NOMO-1 treated with dmso at 0.1 percent for 144 hours (cell line): Measurements from ENCODE around the gene TINCR.

Source experiments
- DNase-seq: peaks from one replicate; lab custom pipeline; 2025; ENCODE audit not compliant: unreplicated experiment; lab: John Stamatoyannopoulos, UW

The TINCR gene

DNA sequence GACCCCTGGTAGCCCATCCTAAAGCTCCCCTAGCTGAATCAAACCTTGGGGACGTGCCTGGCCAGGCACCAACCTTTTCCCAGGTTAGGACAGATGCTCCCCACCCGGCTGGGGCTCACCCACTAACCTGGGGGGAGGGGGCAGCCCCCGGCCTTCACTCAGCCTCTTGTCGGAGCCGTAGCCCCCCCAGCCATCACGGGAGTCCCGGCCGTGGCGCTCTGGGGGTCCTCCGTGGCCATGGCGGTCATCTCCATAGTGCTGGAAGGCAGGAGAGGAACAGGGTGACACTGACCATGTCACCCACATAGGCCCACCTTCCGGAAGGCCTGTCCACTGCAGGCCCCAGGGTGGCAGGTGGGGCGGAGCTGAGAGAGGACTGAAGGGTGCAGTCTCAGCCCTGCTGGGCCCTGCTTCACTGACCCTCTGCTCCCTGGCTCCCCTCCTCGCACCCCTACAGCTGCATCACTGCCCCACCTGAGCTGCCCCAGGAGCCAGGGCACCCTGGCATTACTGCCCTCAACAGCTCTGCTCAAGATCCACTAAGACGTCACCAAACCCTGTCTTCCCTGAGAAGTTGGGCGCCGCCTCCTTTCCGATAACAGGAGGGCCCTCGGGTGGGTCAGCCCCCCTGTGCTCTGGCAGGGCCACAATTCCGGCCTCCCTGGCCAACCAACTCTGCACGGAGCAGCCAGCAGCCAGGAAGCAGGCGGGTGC is 22.6 kb upstream of the TINCR start:
- no peak for DNase-seq

DNA sequence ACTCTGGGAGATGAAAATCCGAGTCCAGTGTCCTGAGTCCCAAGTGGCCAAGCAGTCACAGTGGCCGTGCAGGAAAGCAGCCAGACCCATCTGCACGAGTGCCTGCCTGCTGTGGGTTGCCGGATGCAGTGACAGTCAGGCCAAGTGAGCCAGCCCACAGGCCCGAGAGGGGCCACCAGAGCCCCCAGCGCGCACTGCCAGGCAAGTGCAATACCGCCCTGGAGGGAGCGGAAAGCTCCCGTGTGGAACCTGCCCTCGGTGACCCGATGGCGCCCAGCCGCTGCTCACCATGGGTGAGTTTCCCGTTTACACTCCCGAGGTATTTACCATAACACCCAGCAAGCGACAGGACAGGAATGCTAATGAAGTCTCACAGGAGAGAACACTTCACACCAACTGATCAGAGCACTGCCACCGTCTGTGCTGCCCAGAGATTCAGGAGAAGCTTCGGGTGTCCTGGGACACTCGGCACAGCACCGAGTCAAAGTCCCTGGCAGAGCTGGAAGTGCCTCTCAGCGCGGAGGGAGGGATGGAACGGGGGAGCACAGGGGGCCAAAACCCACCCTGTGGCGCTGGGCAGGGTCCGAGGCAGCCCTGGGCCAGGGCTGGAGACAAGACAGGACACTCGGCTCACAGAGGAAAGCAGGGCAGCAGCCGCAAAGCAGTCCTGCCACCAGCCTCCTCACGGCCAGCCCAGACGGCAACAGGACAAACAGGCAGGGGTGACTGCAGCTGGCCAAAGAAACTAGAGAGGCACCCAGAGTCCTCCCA is 21.3 kb upstream of the TINCR start:
- DNase-seq = no peak

DNA sequence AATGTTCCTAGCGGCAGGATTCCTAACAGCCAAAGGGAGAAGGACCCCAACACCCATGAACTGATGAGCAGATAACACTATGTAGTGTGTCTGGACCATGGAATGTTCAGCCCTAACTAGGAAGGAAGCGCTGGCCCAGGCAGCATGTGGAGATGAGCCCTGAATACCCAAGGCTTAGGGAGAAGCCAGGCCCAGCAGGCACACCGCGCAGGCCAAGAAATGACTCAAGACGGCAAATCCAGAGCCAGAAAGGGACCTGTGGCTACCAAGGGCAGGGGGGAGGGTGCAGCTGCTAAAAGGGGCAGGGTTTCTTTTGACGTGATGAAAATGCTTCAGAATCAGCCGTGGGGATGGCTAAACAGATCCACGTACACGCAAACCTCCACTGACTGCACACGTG is 20.7 kb upstream of the TINCR start:
- DNase-seq = no peak

DNA sequence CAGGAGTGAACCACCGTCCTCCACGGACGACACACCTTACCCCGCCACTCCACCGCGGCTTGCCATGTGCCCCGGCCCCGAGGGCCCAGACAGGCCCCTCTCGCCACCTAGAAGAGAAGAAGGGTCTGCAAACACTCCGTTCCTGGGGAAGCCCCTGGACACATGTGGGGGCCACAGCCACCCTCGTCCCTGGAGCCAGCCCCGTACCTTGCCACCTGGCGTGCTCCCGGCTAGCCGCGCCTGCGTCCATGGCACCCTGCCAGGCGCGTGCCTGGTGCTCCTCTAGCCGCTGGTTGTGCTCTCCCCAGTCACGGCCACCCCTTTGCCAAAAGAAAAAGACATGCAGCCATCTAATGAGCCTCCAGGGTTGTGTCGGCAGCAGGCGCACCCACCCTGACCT is 19.9 kb upstream of the TINCR start:
- no peak for DNase-seq

DNA sequence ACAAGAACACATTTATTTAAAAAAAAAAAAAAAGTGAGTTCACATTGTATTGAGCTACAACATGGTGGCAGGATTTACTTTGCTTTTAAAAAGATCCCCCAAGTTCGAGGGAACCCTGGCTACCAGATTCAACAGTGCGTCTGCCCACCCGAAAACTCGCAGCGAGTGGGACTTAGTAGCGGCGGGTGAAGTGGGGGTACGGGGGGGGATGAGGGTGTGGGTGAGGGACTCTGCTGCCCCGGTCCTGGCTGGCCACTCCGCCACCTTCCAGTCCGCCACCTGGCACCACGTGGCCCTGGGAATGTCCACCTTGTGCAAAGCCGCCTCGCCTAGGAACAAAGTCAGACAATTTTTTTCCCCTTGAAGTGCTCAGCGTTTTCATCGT is 19.3 kb upstream of the TINCR start:
- DNase-seq = no peak

DNA sequence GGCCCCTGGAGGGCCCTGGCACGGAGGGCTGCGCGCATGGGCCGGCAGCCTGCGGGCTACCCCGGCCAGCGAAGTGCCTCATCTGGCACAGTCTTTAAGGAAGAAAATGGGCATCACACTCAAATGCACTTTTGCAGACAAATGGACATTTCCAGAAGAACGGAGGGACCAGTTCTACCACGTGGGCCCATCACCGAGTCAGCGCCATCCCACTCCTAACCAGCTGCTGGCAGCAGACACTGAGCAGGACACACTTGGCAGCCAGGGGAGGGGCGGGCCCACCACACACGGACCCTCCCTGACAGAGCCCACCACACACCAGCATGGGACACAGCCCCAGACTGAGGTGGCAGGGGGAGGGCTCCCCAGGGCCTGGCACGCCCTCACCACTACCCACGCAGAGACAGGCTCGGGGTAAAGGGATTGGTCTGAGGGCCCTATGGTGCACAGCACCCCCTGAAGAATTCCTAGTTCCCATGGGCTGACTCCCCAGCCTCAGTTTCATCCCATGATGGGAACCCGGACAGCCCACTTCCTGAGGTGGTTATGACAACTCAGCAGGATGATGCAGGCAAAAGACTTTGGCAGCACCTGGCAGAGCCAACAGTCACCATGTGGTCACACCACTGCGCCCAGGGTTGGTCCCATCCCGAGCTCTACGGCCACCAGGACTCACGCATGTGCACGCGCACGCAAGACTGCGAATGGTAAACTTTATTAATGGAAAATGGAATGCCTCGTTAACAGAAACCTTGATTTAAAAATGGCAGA is 18.7 kb upstream of the TINCR start:
- DNase-seq = no peak

DNA sequence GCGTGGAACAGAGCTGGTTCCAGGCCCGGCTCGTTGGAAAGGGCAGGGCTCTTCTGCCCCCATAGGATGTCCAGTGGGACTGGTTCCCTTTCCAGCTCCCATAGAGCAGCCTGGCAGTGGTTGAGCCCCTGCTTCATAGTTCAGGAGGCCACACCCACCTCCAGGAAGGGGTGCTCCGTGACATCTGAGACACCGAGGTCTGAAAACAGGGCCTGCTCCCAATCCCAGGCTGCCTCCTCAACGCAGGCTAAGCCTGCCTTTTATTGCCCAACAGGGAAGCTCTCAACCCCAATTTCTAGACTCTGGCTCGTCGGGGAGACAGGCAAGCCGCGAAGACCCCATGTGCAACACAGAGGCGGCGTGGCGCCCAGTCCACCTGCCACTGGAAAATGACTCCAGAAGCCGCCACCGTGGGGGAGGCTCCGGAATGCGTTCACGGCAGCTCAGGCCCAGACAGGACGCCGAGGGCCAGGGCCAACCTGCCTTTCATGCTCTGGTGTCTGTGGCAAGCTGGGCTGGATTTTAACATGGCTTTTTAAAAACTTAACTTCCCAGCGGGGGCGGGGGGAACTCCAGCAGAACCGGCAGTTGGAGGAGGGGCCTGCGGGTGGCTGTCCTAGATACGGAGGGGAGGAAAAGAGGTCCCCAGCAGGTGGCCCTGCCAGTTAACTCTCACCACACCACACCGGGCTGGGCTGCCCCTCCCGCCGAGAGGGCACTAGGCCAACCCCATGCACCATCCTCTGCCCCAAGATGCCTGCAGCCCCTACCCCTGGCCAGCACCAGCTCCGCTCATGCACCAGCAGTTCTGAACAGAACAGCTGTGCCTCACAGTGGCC is 17.9 kb upstream of the TINCR start:
- no peak for DNase-seq

DNA sequence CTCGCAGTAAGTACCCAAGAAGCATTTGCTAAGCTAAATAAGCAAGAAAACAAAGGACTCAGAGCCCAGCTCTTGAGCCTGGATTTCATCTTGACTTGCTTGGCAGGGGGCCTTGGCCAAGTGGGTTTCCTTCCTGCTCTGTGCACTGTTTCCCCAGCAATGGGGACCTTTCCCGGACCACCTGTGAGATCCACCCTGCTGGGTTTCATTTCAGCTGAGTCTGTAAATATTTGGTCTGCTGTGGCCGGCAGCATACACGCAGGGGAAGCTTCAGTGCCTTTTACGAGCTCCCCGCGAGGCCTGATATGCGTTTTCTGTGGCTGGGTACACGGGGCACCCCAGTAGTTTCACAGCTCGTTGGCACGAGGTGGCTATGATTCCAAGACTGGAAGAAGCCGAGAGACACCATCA is 12.4 kb upstream of the TINCR start:
- DNase-seq = no peak

DNA sequence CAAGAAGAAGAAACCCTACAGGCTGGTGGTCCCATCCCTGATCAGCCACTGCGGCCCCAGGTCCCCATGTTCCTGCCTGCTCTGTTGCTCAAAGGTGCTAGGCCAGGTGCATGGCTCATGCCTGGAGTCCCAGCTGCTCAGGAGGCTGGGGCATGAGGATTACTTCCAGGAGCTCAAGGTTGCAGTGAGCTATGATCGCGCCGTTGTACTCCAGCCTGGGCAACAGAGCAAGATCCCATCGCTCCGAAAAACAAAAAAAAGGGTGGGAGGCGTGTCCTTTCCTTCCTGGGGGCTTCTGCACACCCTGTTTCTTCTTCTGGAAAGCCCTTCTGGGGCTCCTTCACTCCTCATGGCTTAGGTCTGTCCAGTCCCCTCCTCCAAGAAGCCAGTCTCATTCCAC is 11.9 kb upstream of the TINCR start:
- no peak for DNase-seq

DNA sequence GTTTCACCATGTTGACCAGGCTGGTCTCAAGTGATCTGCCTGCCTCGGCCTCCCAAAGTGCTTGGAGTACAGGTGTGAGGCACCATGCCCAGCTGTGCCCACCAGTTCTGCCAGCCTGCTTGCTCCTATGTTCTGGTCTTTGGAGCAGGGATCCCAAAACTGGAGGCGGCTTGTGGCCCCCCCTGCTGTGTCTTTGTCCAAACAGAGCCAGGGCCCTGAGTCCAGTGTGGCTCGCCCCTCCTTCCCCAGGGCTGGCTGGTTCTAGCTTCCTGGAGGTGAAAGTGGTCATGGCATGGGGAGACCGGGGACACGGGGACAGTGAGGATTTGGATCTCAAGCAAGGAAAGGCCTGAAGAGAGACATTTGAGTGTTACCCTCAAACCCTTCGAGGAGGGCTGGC is 11.5 kb upstream of the TINCR start:
- DNase-seq = no peak

DNA sequence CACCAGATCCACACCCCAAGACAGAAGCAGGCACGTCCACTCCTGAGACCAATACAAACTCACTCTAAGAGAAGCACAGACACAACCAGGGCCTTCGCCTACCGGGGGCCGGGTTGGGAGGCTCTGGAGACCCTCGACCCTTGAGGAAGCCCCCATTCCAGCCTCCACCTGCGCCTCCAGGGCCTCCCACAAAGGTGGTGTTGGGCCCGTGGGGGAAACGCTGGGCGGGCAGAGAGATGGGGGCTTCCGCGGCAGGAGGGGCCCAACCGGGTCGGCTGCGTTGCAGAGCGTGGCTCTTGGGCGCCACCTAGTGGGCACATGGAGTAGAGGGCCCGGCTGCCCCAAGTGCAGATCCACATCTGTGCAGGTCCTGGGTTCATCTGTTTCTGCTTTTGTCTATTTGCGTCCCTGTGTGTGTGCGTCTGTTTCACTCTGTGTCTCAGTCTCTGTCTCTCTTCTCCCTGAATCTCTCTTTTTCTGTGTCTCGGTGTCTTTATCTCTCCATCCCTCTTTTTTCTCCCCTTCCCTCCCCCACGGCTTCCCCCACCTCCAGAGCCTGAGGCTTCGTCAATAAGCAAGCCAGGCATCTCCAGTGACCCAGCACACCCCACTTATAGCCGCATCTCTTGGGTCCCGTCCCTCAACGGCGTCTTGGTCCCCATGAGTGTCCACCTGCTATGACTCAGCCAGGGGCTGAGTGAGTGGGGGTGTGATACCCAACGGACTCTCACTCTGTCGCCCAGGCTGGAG is 10.5 kb upstream of the TINCR start:
- peak; percentile 6 for DNase-seq

DNA sequence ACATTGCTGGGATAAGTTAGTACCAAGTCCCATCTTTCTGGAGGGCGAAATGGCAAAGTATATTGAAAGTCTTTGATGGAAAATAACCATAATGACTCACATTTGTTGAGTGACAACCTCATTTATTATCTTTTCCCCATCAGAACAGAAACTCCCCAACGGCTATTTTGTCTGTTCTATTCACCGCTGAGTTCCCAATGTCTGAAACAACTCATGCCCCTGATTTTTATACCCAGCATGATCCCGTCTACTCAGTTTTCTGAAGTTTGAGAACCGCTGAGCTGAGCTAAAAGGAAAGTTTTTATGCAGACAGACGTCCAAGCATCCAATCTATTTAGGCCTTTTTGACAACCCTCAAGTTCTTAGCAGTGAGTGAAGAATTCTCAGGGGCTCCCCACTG is 7.8 kb upstream of the TINCR start:
- DNase-seq = no peak

DNA sequence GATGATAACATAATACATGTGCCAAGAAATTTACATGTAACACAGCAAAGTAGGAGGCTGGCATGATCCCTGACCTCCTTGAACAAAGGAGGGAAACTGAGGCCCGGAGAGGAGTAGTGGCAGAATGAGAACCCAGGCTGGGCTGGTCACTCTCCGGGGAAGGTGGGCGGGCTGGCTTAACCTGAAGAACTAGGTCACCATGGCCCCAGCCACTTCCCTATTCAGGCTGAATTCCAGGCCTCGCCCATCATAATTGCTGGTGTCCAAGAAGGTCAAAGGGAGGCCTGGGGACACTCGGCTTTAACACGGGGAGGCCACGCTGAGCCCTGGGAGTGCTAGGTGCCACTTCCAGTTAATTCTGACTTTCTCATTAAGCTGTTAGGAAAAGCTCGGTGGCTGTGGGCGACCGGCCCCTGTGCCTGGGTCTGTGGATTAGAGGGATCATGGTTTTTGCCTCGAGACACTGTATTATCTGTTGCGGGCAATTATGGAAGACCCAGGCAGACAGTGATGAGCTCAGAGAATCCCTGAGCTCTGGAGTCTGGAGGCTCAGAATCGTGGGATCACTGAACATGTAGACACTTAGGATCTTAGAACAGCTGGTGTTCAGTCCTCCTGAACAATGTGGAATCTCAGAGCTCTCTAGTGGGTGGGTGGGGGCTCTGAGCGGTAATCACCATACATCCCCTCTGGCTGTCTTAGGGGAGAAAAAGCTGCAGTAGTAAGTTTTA is 5.0 kb upstream of the TINCR start:
- DNase-seq = no peak

DNA sequence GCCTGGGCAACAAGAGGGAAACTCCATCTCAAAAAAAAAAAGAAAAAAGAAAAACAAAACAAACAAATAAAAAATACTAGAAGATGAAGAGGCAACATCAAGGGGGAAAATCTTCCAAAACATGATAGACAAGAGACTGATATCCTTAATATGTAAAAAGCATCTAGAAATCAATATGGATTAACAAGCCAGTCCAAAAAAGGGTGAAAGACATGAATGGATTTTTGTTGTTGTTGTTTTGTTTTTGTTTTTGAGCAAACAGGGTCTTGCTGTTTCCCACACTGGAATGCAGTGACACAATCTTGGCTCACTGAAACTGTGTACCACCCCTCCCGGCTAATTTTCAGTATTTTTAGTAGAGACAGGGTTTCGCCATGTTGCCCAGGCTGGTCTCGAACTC is 4.0 kb upstream of the TINCR start:
- DNase-seq = no peak

DNA sequence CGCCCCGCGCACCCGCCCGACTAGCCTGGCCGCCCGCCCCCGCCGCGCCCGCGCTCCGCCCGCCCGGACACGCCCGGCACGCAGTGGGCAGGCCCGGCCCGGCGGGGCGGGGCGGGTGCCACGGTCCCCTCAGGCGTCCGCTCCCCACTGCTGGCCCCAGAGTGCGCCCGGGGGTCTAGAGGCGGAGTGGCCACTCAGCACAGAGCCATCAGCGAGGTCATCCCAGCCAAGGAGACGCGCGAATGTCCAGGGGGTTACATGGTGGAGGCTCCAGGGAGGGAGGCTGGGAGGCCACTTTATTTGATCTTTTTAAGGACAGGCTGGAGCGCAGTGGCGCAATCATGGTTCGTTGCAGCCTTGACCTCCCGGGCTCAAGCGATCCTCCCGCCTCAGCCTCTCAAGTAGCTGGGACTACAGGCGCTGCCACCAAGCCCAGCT is 236 bp upstream of the TINCR start:
- DNase-seq = no peak

DNA sequence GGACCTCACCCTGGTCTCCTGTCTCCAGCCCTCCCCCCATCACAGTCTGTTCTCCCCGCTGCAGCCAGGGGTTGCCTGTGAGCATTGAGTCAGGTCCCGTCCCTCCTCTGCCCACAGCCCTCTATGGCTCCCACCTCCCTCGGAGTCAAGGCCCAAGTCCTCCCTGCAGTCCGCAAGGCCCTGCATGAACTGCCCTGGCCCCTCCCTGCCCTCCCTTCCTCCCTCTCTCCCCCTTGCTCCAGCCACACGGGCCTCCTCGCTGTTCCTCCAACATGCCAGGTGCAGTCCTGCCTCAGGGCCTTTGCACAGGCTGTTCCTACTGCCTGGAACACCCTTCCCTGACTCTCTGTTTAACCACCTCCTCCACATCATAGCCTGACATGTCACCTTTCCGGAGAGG is 2.8 kb downstream of the TINCR start:
- DNase-seq = no peak

DNA sequence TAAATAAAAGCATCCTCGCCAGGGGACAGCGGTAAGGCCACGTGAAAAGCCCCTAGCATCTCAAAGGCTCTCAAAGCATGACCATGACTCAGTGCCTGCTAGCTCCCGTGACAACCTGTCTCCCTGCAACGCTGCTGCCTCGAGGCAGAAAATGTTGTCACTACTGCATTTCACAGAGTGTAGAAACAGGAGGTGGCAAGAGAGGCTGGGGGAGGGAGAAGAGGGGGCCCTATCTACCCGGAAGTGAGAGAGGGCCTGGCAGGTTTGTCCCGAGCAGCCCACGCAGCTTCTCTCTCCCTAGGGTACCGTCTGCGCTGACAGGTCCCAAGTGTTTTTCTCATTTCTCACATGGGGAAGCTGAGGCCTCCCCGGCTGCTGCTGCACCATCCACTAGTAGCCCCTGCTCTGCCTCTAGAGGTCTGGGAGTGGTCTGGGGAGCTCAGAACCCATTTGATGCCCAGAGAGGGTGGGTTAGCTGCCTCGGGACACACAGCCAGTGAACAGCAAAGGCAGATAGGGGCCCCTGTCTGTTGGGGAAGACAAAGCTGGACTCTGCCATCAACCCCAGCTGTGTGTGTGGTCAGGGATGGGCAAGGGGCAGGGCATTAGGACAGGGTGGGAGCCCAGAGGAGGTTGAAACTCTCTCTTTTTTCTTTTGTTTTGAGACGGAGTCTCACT is 3.7 kb downstream of the TINCR start:
- DNase-seq = no peak

DNA sequence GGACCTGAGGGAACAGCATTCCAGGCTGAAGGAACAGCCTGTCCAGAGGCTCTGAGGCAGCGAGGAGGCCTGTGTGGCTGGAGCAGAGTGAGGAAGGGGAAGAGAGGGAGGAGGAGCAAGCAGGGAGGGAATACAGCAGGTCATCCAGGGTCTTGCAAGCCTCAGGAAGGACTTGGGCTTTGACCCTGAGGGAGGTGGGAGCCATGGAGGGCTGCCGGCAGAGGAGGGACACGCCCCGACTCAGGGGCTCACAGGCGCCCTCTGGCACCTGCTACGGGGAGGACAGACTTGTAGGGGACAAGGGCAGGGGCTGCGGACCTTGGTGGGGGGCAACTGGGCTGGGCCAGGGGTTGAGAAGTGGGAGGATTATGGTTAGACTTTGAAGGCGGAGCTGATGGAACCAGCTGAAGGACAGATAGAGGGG is 4.7 kb downstream of the TINCR start:
- DNase-seq = no peak

DNA sequence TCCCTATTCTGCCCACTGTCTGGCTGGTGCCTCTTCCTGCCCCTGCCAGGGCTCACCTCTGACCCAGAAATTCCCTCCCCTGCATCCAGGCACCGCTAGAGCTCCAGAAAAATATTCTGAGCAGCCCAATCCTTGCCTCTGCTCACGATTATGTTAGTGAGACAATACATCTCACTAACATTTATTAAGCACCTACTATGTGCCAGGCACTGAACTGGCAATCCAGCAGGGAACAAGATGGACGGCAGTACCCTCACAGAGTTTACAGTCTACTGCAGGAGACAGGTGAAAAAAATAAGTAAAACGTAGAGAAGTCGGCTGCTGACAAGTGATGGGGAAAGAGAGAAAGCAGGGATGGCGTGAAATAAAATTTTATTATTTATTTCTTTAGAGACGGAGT is 5.5 kb downstream of the TINCR start:
- no peak for DNase-seq
